ENCODE measurements around the gene GIT1. TPM values are rescaled to one million over a fixed set of nuclear protein-coding genes. Genes with fewer than 3 reads are reported as not detected.

GIT1 gene
- total RNA-seq, 8 experiments from 2014 or later, result 27.1 to 43.8 (median 32.0) TPM

- no peak for ATAC-seq (replicated peaks in 6 of 8)
- 96% methylated on average over 4 of the region's 6 CpGs; no CpG with 5 or more reads in 9 of the 10 experiments for WGBS, 10 experiments
- H3K4me1 ChIP-seq (replicated peaks in 1 of 2), result peaks cover 12 to 18% of the 10 kb centered on the region in 2 donors
- H3K4me3 ChIP-seq, result no peak overlapping the region
- peak overlapping the region in 1 of 2 donors; percentile 57 for H3K27ac ChIP-seq
- in situ Hi-C loops (cut with MboI; ENCODE audit: low pct_unique_long_range_greater_than_20kb in 2 of 9, low sequenced_read_pairs in 9 of 9, unreplicated experiment in 9 of 9), result loop anchor here in 2 of 9 experiments (25.0 kb wide), 1 partner anchor 186 kb away; the partner anchor contains the start of gene TAOK1 (in 2 of the 2)
These were observed 15.9 kb downstream of the GIT1 start for GRCh38 chr17:29573558-29573869.

- in situ Hi-C loops (cut with MboI; ENCODE audit: low pct_unique_long_range_greater_than_20kb in 2 of 9, low sequenced_read_pairs in 9 of 9, unreplicated experiment in 9 of 9), result loop anchor here in 2 of 9 experiments (25.0 kb wide), 1 partner anchor 186 kb away; the partner anchor contains the start of gene TAOK1 (in 2 of the 2)
- WGBS, 10 experiments, result 0 to 45% (median 0%) methylated on average over 1 to 13 of the region's 62 CpGs; no CpG with 5 or more reads in 7 of the 10 experiments
- ATAC-seq (replicated peaks in 6 of 8), result peak; percentile 37 to 66 (median 58)
- H3K4me3 ChIP-seq, result peak overlapping the region in 4 of 5 donors; percentile 2 to 17 (median 6)
- peak overlapping the region in 1 of 2 donors; percentile 58 for H3K27ac ChIP-seq
- peaks cover 12 to 18% of the 10 kb centered on the region in 2 donors for H3K4me1 ChIP-seq (replicated peaks in 1 of 2)
These were observed 16.5 kb downstream of the GIT1 start for GRCh38 chr17:29572691-29573557.

- Histone ChIP-seq H3K4me3 (peak overlapping the region in 4 of 5 donors; percentile 2 to 17 (median 6)), H3K27ac (peak overlapping the region in 1 of 2 donors; percentile 58), H3K4me1 (replicated peaks in 1 of 2) (peaks cover 12 to 18% of the 10 kb centered on the region in 2 donors)
- 50 to 100% (median 90%) methylated on average over 1 to 3 of the region's 30 CpGs; no CpG with 5 or more reads in 5 of the 10 experiments for WGBS, 10 experiments
- in situ Hi-C loops (cut with MboI; ENCODE audit: low pct_unique_long_range_greater_than_20kb in 2 of 9, low sequenced_read_pairs in 9 of 9, unreplicated experiment in 9 of 9), result loop anchor here in 2 of 9 experiments (25.0 kb wide), 1 partner anchor 185 kb away; the partner anchor contains the start of gene TAOK1 (in 2 of the 2)
- ATAC-seq (replicated peaks in 6 of 8), result peak; percentile 0 to 51 (median 29)
These were observed 17.4 kb downstream of the GIT1 start for GRCh38 chr17:29571883-29572681.

GRCh38 chr17:29571486-29571882, 18.0 kb downstream of the GIT1 start:
- no peak overlapping the region for H3K4me3 ChIP-seq
- H3K4me1 ChIP-seq (replicated peaks in 1 of 2), result peaks cover 12 to 18% of the 10 kb centered on the region in 2 donors
- ATAC-seq (replicated peaks in 6 of 8), result no peak
- no peak overlapping the region for H3K27ac ChIP-seq
- 68 to 100% (median 84%) methylated on average over 1 to 4 of the region's 6 CpGs; no CpG with 5 or more reads in 4 of the 10 experiments for WGBS, 10 experiments
- in situ Hi-C loops (cut with MboI; ENCODE audit: low pct_unique_long_range_greater_than_20kb in 2 of 9, low sequenced_read_pairs in 9 of 9, unreplicated experiment in 9 of 9), result loop anchor here in 2 of 9 experiments (25.0 kb wide), 1 partner anchor 184 kb away; the partner anchor contains the start of gene TAOK1 (in 2 of the 2)

- WGBS, 10 experiments, result 67 to 96% (median 88%) methylated on average over 2 to 4 of the region's 7 CpGs; no CpG with 5 or more reads in 2 of the 10 experiments
- Histone ChIP-seq H3K4me1 (replicated peaks in 1 of 2) (peaks cover 17 to 21% of the 10 kb centered on the region in 2 donors), H3K4me3 (no peak overlapping the region), H3K27ac (no peak overlapping the region)
- in situ Hi-C loops (cut with MboI; ENCODE audit: low pct_unique_long_range_greater_than_20kb in 2 of 9, low sequenced_read_pairs in 9 of 9, unreplicated experiment in 9 of 9), result loop anchor here in 2 of 9 experiments (25.0 kb wide), 1 partner anchor 183 kb away; the partner anchor contains the start of gene TAOK1 (in 2 of the 2)
- no peak for ATAC-seq (replicated peaks in 6 of 8)
These were observed 18.9 kb downstream of the GIT1 start for GRCh38 chr17:29570521-29570920.

GRCh38 chr17:29569245-29569950, 20.1 kb downstream of the GIT1 start:
- ATAC-seq (replicated peaks in 6 of 8), result peak in 2 of 8 experiments; percentile 2 to 8
- in situ Hi-C loops (cut with MboI; ENCODE audit: low pct_unique_long_range_greater_than_20kb in 2 of 9, low sequenced_read_pairs in 9 of 9, unreplicated experiment in 9 of 9), result loop anchor here in 2 of 9 experiments (25.0 kb wide), 1 partner anchor 182 kb away; the partner anchor contains the start of gene TAOK1 (in 2 of the 2)
- H3K27ac ChIP-seq, result no peak overlapping the region
- 20 to 100% (median 69%) methylated on average over 1 to 10 of the region's 14 CpGs; no CpG with 5 or more reads in 4 of the 10 experiments for WGBS, 10 experiments
- H3K4me1 ChIP-seq (replicated peaks in 1 of 2), result peaks cover 17 to 23% of the 10 kb centered on the region in 2 donors
- H3K4me3 ChIP-seq, result peak overlapping the region; percentile 49 to 87 (median 61)

- 0 to 20% (median 3%) methylated on average over 1 to 7 of the region's 85 CpGs; no CpG with 5 or more reads in 5 of the 10 experiments for WGBS, 10 experiments
- H3K27ac ChIP-seq, result peak within 1 kb of the TSS in 1 of 2 donors; percentile 60
- H3K4me1 ChIP-seq (replicated peaks in 1 of 2), result peaks cover 17 to 23% of the 10 kb centered on the region in 2 donors
- in situ Hi-C loops (cut with MboI; ENCODE audit: low pct_unique_long_range_greater_than_20kb in 2 of 9, low sequenced_read_pairs in 9 of 9, unreplicated experiment in 9 of 9), result loop anchor here in 2 of 9 experiments (25.0 kb wide), 1 partner anchor 181 kb away; the partner anchor contains the start of gene TAOK1 (in 2 of the 2)
- peak within 1 kb of the TSS; percentile 49 to 87 (median 61) for H3K4me3 ChIP-seq
- ATAC-seq (replicated peaks in 6 of 8), result peak; percentile 26 to 62 (median 51)
These were observed 20.9 kb downstream of the GIT1 start, which contains the start of gene TP53I13 for GRCh38 chr17:29568331-29569244. Gene TP53I13 (plus strand): TSS chr17:29568701. CDS start chr17:29568759, 58 bp downstream.

GRCh38 chr17:29567554-29568330, 21.7 kb downstream of the GIT1 start:
- WGBS, 10 experiments, result 0 to 2% (median 0%) methylated on average over 1 to 12 of the region's 63 CpGs; no CpG with 5 or more reads in 5 of the 10 experiments
- Histone ChIP-seq H3K27ac (peak overlapping the region in 1 of 2 donors; percentile 55), H3K4me3 (peak overlapping the region; percentile 49 to 87 (median 61)), H3K4me1 (replicated peaks in 1 of 2) (peaks cover 12 to 17% of the 10 kb centered on the region in 2 donors)
- in situ Hi-C loops (cut with MboI; ENCODE audit: low pct_unique_long_range_greater_than_20kb in 2 of 9, low sequenced_read_pairs in 9 of 9, unreplicated experiment in 9 of 9), result loop anchor here in 2 of 9 experiments (25.0 kb wide), 1 partner anchor 180 kb away; the partner anchor contains the start of gene TAOK1 (in 2 of the 2)
- peak; percentile 19 to 53 (median 45) for ATAC-seq (replicated peaks in 6 of 8)

GRCh38 chr17:29567304-29567553, 22.2 kb downstream of the GIT1 start:
- in situ Hi-C loops (cut with MboI; ENCODE audit: low pct_unique_long_range_greater_than_20kb in 2 of 9, low sequenced_read_pairs in 9 of 9, unreplicated experiment in 9 of 9), result loop anchor here in 2 of 9 experiments (25.0 kb wide), 1 partner anchor 180 kb away; the partner anchor contains the start of gene TAOK1 (in 2 of the 2)
- Histone ChIP-seq H3K27ac (peak overlapping the region in 1 of 2 donors; percentile 55), H3K4me3 (peak overlapping the region; percentile 49 to 87 (median 61)), H3K4me1 (replicated peaks in 1 of 2) (peaks cover 9 to 12% of the 10 kb centered on the region in 2 donors)
- peak; percentile 2 to 49 (median 29) for ATAC-seq (replicated peaks in 6 of 8)
- WGBS, 10 experiments, result 0% methylated on average over 2 of the region's 27 CpGs; no CpG with 5 or more reads in 9 of the 10 experiments
